Stimulated activated naive B cell treated with anti-CD40 and anti-IgM and Interleukin-4, amounts not matched to agents 10 μg/mL and 1 μg/mL and 100 μg/mL, for 72 hours (primary cell): ENCODE data around the gene CARD11.
A peak's percentile ranks its signal among the peaks of the same experiment; 100 is the strongest.
"Not testable (repeated sequence)": the region's sequence is repeated elsewhere in the genome, so short reads cannot be mapped to it uniquely, and the experiment has no call there.

Experiments used
- ATAC-seq, 2 donors: fragments of 150-1000 bp; cut with Tn5 transposase; replicated peaks; 2 replicates each; pipeline ENCODE4 v1.10.0; 2021; ENCODE audit warnings: moderate library complexity in 1 of 2
- DNase-seq: peaks from one replicate; pipeline ENCODE4 v3.0.0; 2021
- H3K27ac Mint-ChIP-seq: one replicate; pipeline ENCODE4 v1.8.0; 2022; ENCODE audit warnings: mild to moderate bottlenecking, mixed read lengths
- H3K27me3 Mint-ChIP-seq, 2 donors: one replicate each; pipeline ENCODE4 v1.8.0; 2022; ENCODE audit warnings: mixed read lengths in 2 of 2
- H3K36me3 Mint-ChIP-seq, 2 donors: one replicate each; pipeline ENCODE4 v1.8.0; 2022; ENCODE audit warnings: mixed read lengths in 2 of 2, mild to moderate bottlenecking in 1 of 2
- H3K4me1 Mint-ChIP-seq, 2 donors: one replicate each; pipeline ENCODE4 v1.8.0; 2022; ENCODE audit warnings: mixed read lengths in 2 of 2, mild to moderate bottlenecking in 1 of 2
- H3K4me3 Mint-ChIP-seq, 2 donors: one replicate each; pipeline ENCODE4 v1.8.0; 2022; ENCODE audit warnings: mild to moderate bottlenecking in 2 of 2, mixed read lengths in 2 of 2, moderate library complexity in 1 of 2
- H3K9me3 Mint-ChIP-seq, 2 donors: one replicate each; pipeline ENCODE4 v1.8.0; 2022; ENCODE audit warnings: mixed read lengths in 2 of 2, mild to moderate bottlenecking in 1 of 2

The CARD11 gene

GRCh38 chr7:2920956-2921652, 122.6 kb downstream of the CARD11 start:
- DNase-seq (no peak), ATAC-seq (no peak)
- Mint-ChIP-seq H3K27me3 (no peaks in the 10 kb centered on the region), H3K4me1 (peaks cover 0 to 9% of the 10 kb centered on the region in 2 donors), H3K27ac (peak overlapping the region; percentile 42), H3K36me3 (peaks cover 71 to 82% of the 10 kb centered on the region in 2 donors), H3K4me3 (no peak overlapping the region), H3K9me3 (peaks cover 0 to 6% of the 10 kb centered on the region in 2 donors)

GRCh38 chr7:2920480-2920879, 123.2 kb downstream of the CARD11 start:
- not testable (repeated sequence) for H3K9me3 Mint-ChIP-seq, DNase-seq, H3K4me3 Mint-ChIP-seq, H3K4me1 Mint-ChIP-seq, H3K27me3 Mint-ChIP-seq, ATAC-seq
- peak overlapping the region; percentile 1 for H3K27ac Mint-ChIP-seq
- peaks cover 66 to 77% of the 10 kb centered on the region in 2 donors for H3K36me3 Mint-ChIP-seq

GRCh38 chr7:2920041-2920440, 123.6 kb downstream of the CARD11 start:
- ATAC-seq (peak in 1 of 2 donors; percentile 31), DNase-seq (no peak)
- Mint-ChIP-seq H3K27me3 (no peaks in the 10 kb centered on the region), H3K36me3 (peaks cover 64 to 73% of the 10 kb centered on the region in 2 donors), H3K9me3 (peaks cover 0 to 6% of the 10 kb centered on the region in 2 donors), H3K27ac (peak overlapping the region; percentile 1), H3K4me1 (peaks cover 0 to 9% of the 10 kb centered on the region in 2 donors), H3K4me3 (no peak overlapping the region)

- ATAC-seq: no peak
- Mint-ChIP-seq H3K36me3 (peaks cover 68 to 73% of the 10 kb centered on the region in 2 donors), H3K27me3 (no peaks in the 10 kb centered on the region), H3K9me3 (peaks cover 0 to 6% of the 10 kb centered on the region in 2 donors), H3K4me3 (no peak overlapping the region), H3K27ac (no peak overlapping the region), H3K4me1 (peaks cover 0 to 9% of the 10 kb centered on the region in 2 donors)
- no peak for DNase-seq
These were observed 124.4 kb downstream of the CARD11 start for GRCh38 chr7:2919256-2919655.

GRCh38 chr7:2918406-2918805, 125.3 kb downstream of the CARD11 start:
- peak overlapping the region; percentile 49 for H3K27ac Mint-ChIP-seq
- DNase-seq: no peak
- peaks cover 0 to 6% of the 10 kb centered on the region in 2 donors for H3K9me3 Mint-ChIP-seq

GRCh38 chr7:2915023-2915422, 128.6 kb downstream of the CARD11 start:
- Mint-ChIP-seq H3K36me3 (peaks cover 46 to 68% of the 10 kb centered on the region in 2 donors), H3K27ac (no peak overlapping the region), H3K27me3 (no peaks in the 10 kb centered on the region), H3K4me3 (no peak overlapping the region), H3K4me1 (peaks cover 6 to 16% of the 10 kb centered on the region in 2 donors), H3K9me3 (no peaks in the 10 kb centered on the region)
- DNase-seq: no peak
- ATAC-seq: no peak

More at GRCh38 chr7:2918406-2918805, 125.3 kb downstream of the CARD11 start:
- no peak for ATAC-seq
- no peaks in the 10 kb centered on the region for H3K27me3 Mint-ChIP-seq
- peaks cover 62 to 69% of the 10 kb centered on the region in 2 donors for H3K36me3 Mint-ChIP-seq
- peaks cover 0 to 9% of the 10 kb centered on the region in 2 donors for H3K4me1 Mint-ChIP-seq
- no peak overlapping the region for H3K4me3 Mint-ChIP-seq

GRCh38 chr7:2913760-2914387, 129.8 kb downstream of the CARD11 start:
- Mint-ChIP-seq H3K27me3 (no peaks in the 10 kb centered on the region), H3K4me3 (no peak overlapping the region), H3K4me1 (peaks cover 10 to 18% of the 10 kb centered on the region in 2 donors), H3K9me3 (no peaks in the 10 kb centered on the region), H3K27ac (peak overlapping the region; percentile 37), H3K36me3 (peaks cover 46 to 64% of the 10 kb centered on the region in 2 donors)
- DNase-seq: no peak
- ATAC-seq: no peak

- ATAC-seq: no peak
- Mint-ChIP-seq H3K36me3 (peaks cover 51 to 65% of the 10 kb centered on the region in 2 donors), H3K9me3 (no peaks in the 10 kb centered on the region), H3K27me3 (no peaks in the 10 kb centered on the region), H3K4me3 (no peak overlapping the region), H3K4me1 (peaks cover 13 to 28% of the 10 kb centered on the region in 2 donors), H3K27ac (peak overlapping the region; percentile 14)
- DNase-seq: no peak
These were observed 130.8 kb downstream of the CARD11 start for GRCh38 chr7:2912684-2913439.

GRCh38 chr7:2911466-2911865, 132.2 kb downstream of the CARD11 start:
- Mint-ChIP-seq H3K4me1 (peaks cover 13 to 29% of the 10 kb centered on the region in 2 donors), H3K36me3 (peaks cover 56 to 71% of the 10 kb centered on the region in 2 donors), H3K9me3 (no peaks in the 10 kb centered on the region), H3K4me3 (no peak overlapping the region), H3K27me3 (no peaks in the 10 kb centered on the region), H3K27ac (peak overlapping the region; percentile 10)
- DNase-seq: no peak
- ATAC-seq: no peak

- peaks cover 13 to 29% of the 10 kb centered on the region in 2 donors for H3K4me1 Mint-ChIP-seq
- DNase-seq: no peak
- peak overlapping the region in 1 of 2 donors; percentile 32 for H3K4me3 Mint-ChIP-seq
These were observed 134.1 kb downstream of the CARD11 start for GRCh38 chr7:2909471-2910039.

GRCh38 chr7:2909043-2909442, 134.6 kb downstream of the CARD11 start:
- H3K4me3 Mint-ChIP-seq: no peak overlapping the region
- H3K36me3 Mint-ChIP-seq: peaks cover 63 to 86% of the 10 kb centered on the region in 2 donors

More at GRCh38 chr7:2909471-2910039, 134.1 kb downstream of the CARD11 start:
- Mint-ChIP-seq H3K36me3 (peaks cover 64 to 84% of the 10 kb centered on the region in 2 donors), H3K9me3 (peaks cover 6 to 7% of the 10 kb centered on the region in 2 donors), H3K27me3 (no peaks in the 10 kb centered on the region), H3K27ac (peak overlapping the region; percentile 42)
- no peak for ATAC-seq

GRCh38 chr7:2908103-2908683, 135.5 kb downstream of the CARD11 start:
- DNase-seq (no peak), ATAC-seq (peak; percentile 66 to 68)
- Mint-ChIP-seq H3K4me3 (no peak overlapping the region), H3K27ac (no peak overlapping the region), H3K36me3 (peaks cover 61 to 85% of the 10 kb centered on the region in 2 donors), H3K4me1 (peaks cover 16 to 29% of the 10 kb centered on the region in 2 donors), H3K27me3 (no peaks in the 10 kb centered on the region), H3K9me3 (peaks cover 6 to 7% of the 10 kb centered on the region in 2 donors)

More at GRCh38 chr7:2909043-2909442, 134.6 kb downstream of the CARD11 start:
- Mint-ChIP-seq H3K27me3 (no peaks in the 10 kb centered on the region), H3K4me1 (peaks cover 14 to 29% of the 10 kb centered on the region in 2 donors), H3K27ac (peak overlapping the region; percentile 86), H3K9me3 (peaks cover 6 to 7% of the 10 kb centered on the region in 2 donors)
- ATAC-seq: no peak
- DNase-seq: no peak

- Mint-ChIP-seq H3K4me3 (no peak overlapping the region), H3K9me3 (peaks cover 6 to 7% of the 10 kb centered on the region in 2 donors), H3K27me3 (no peaks in the 10 kb centered on the region), H3K27ac (no peak overlapping the region), H3K36me3 (peaks cover 51 to 73% of the 10 kb centered on the region in 2 donors), H3K4me1 (peaks cover 10 to 29% of the 10 kb centered on the region in 2 donors)
- DNase-seq: no peak
- ATAC-seq: no peak
These were observed 137.3 kb downstream of the CARD11 start for GRCh38 chr7:2906197-2906931.
